NCI-H69 (cell line): ENCODE data around the gene CCNH.

Source experiments
- DNase-seq: peaks from one replicate; lab custom pipeline; 2025; lab: John Stamatoyannopoulos, UW

The CCNH gene

DNA sequence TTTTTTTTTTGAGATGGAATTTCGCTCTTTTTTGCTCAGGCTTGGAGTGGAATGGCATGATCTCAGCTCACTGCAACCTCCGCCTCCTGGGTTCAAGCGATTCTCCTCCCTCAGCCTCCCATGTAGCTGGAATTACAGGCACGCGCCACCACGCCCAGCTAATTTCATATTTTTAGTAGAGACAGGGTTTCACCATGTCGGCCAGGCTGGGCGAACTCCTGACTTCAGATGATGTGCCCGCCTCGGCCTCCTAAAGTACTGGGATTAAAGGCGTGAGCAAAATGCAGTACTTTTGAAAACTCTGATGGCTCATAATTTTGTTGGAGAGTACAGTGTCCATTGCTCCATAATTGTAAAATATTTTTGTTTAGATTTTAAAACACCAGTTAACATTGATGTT, 52.6 kb downstream of the CCNH start:
- no peak for DNase-seq

- no peak for DNase-seq
Observed at GRCh38 chr5:87359106-87359505, 53.6 kb downstream of the CCNH start.

- no peak for DNase-seq
Observed at GRCh38 chr5:87354496-87354895, 58.2 kb downstream of the CCNH start.

DNA sequence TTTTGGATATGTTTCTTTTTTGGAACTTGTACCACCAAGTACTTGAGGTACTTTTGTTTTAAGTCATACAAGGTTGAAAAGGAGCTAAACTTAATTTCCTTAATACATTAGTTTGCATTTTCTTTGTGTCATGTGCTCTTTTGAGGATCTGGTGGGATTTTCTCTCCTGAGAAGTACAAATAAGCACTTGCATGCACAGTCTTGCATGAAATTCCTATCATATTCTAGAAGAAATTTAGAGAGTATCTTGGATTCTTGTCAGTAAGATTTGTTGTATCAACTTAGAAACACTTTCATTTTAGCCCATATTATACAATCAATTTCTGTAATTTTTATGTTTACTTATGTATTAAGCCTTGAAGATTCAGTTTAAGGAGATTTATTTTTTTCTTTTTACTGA, 64.9 kb downstream of the CCNH start:
- no peak for DNase-seq

- no peak for DNase-seq
Observed at GRCh38 chr5:87347272-87347671, 65.5 kb downstream of the CCNH start.
